Fibroblast of villous mesenchyme (primary cell): Measurements from ENCODE around the gene ERC1. TPM values are rescaled to one million over a fixed set of nuclear protein-coding genes. Genes with fewer than 3 reads are reported as not detected.

ENCODE experiments used
- DNase-seq: peaks from one replicate; pipeline ENCODE4 v3.0.0-alpha.2; 2010; ENCODE audit warnings: low read depth
- H3K4me3 ChIP-seq: 2 replicates; pipeline ENCODE4 v1.5.1; 2011; ENCODE audit warnings: low read depth, mild to moderate bottlenecking, low read length
- total RNA-seq: library from RNA; depleted of rRNA; stranded (reverse); fragments of >200 nt; gene quantifications from 2 replicates; pipeline ENCODE4 v1.2.3, GENCODE V29; 2012
- TF ChIP-seq, protein P1 (sequence below): IDR thresholded peaks from 2 replicates; pipeline ENCODE4 v1.5.1; 2012; ENCODE audit warnings: low read depth, mild to moderate bottlenecking, low read length; ENCODE audit not compliant: insufficient read depth

Gene ERC1
- total RNA-seq, 1 donor, result 49.7 TPM

DNA sequence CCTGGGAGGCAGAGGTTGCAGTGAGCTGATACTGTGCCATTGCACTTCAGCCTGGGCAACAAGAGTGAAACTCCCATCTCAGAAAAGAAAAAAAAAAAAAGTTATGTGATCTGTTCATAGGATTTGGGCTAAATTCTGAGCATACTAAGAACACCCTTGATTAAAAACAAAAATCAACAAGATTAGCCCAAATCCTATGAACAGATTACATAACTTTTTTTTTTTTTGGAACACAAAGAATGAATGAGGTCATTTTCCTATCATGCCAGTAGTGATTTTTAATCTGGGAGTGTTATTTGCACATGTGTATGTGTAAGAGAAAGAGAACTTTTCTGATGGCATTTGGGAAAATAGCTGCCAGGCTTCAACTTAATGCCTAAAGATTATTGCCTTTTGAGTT lies 208.7 kb downstream of the ERC1 start:
- TF ChIP-seq, protein P1, sequence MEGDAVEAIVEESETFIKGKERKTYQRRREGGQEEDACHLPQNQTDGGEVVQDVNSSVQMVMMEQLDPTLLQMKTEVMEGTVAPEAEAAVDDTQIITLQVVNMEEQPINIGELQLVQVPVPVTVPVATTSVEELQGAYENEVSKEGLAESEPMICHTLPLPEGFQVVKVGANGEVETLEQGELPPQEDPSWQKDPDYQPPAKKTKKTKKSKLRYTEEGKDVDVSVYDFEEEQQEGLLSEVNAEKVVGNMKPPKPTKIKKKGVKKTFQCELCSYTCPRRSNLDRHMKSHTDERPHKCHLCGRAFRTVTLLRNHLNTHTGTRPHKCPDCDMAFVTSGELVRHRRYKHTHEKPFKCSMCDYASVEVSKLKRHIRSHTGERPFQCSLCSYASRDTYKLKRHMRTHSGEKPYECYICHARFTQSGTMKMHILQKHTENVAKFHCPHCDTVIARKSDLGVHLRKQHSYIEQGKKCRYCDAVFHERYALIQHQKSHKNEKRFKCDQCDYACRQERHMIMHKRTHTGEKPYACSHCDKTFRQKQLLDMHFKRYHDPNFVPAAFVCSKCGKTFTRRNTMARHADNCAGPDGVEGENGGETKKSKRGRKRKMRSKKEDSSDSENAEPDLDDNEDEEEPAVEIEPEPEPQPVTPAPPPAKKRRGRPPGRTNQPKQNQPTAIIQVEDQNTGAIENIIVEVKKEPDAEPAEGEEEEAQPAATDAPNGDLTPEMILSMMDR, result no peak
- DNase-seq, result no peak
- no peak overlapping the region for H3K4me3 ChIP-seq

DNA sequence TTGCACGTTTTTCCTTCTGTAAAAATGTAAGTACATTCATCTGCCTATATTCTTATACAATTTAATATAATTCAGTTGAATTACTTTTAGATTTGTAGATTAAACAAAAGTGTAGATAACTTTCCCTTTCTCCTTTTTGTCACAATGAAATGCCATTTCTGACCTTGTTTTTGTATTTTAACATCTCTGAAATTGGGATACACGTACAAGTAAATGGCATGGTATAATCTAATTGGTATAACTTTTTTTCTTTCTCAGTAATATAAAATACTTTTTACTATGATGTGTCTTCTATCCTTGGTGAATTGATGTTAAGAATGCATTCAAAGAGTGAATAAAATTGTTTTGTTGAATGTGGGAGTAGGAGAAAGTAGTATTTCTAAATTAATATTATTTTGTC lies 210.0 kb downstream of the ERC1 start:
- TF ChIP-seq, protein P1, result no peak
- no peak overlapping the region for H3K4me3 ChIP-seq
- DNase-seq, result no peak

DNA sequence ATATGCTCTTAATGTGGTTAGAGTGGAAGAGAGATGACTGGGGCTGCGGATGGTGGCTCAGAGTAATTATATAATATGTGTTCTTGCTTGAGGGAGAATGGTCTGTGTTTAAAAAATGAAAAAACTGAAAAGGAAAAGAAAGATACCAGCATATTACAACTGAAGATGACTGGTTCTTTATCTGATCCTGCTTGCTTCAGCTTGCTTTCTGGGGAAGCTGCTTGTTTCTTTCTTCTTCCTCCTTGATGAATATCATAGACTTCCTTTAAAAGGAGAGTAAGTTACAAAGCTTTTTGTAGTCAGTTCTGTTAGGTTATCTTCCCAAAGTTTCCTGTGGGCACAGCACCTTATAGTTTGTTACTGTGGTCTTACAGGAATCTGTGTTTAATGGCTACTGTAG lies 210.9 kb downstream of the ERC1 start:
- TF ChIP-seq, protein P1, result no peak
- no peak for DNase-seq

DNA sequence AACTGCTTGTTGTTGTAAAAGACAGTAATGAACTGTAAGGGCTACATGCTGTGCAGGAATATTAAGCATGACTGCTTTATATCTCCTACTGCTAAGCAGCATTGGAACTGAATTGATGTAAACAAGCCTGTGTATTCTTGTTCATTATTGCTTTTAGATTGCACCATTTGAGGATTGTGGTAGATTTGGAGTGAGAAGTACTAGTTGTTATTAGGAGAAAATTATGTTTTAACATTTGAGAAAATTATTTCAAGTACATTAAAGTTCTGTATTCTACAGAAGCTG lies 212.7 kb downstream of the ERC1 start:
- no peak overlapping the region for H3K4me3 ChIP-seq
- no peak for DNase-seq
- TF ChIP-seq, protein P1, result no peak

More for the DNA sequence above, 210.9 kb downstream of the ERC1 start:
- H3K4me3 ChIP-seq, result no peak overlapping the region

DNA sequence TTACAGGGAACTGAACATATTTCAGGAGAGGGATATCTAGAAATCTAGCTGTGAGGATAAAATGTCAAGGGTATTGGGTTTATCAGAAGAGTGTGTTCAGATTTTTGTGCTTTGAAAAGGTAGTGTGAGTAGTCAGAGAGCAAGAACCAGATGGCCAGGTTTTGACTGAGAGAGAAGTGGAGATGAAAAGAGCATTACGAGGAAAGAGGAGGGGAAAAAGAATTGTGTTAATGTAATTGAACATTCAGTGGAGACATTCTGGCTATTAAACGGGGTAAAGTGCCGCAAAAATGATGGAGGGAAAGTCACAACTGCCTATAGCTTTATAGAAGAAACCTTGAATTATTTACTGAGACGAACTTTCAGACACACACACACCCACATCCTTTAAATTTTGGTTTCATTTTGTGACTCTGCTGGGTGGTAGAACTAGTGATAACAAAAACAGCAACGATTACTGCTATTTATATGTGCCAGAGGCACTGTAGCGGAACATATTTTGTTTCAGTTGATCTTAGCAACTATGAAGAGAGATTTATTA lies 213.6 kb downstream of the ERC1 start:
- H3K4me3 ChIP-seq, result peak overlapping the region; percentile 61
- DNase-seq, result peak; percentile 52
- TF ChIP-seq, protein P1, result no peak

DNA sequence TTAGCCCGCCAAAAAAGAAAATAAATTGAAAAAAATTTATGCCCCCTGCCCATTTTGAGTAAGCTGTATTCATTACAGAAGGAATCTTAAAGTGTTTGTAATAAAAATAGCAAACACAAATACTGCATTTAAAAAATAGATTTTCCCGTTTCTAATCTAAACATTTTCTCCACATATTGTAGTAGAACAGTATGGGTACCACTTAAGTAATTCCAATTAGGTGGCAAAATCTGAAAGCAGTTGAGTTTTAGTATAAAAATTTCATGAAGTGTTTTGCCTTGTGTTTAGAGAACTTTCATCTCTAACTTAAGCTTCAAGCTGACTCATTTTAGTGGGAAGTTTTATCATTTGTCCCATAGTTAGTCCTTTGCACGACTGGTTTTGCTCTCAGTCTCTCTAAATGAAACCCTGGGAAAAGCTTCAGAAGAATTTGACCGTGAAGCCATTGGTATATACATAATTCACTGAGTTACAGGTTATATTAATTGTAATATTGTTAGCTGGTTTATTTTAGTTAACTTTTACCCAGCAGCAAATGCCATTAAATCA lies 214.6 kb downstream of the ERC1 start:
- TF ChIP-seq, protein P1, result no peak
- H3K4me3 ChIP-seq, result no peak overlapping the region
- peak; percentile 56 for DNase-seq
